Kidney capillary endothelial cell (primary cell): ENCODE data around the gene LSM6.

Experiments used
- DNase-seq: peaks from one replicate; pipeline ENCODE4 v3.0.0-alpha.2; 2018; ENCODE audit warnings: low spot score

LSM6 gene

DNA sequence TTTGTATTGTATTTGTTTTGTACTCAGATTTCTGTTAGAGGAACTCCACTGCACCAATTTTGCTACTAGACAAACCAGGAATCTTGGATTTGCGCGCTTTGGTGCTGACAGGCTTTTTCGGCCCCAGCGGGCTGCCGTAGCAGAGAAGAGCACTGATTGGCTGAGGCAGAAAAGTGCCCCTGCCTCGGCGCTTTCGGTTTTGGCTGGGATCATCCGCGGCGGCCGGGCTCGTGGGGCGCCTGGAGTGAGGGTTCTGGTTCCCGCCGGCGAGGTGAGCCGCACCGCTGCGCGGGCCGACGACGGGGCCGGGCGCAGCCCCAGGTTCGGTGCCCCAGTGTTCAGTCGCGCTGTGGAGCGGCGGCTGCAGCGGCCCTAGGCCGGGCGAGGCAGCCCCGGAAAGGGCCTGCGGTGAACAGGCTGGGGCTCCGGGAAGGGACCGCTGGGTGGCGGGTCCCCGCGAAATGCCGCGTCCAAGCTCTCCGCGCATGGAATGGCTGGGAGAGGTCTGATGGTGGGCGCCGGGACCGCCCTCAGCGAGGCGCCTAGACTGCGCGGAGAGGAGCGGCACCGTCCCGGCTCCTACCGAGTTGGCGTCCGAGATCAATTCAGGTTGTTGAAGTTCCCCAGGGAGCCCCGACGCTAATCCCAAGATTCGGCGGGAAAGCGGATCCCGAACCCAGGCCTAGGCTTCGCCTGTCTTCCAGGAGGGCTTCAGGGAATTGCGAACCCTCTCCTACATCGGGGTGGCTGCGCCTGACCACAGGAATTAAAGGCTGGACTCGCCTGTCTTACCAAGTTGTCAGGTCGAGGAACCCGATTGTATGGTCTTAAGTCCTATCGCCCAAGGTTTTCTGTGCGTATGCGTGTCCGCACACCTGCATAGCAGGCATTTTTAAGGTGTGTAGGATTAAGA, at the start of gene LSM6:
Gene LSM6 (plus strand): TSS at position 178 of the 913 bp plus-strand sequence. CDS start 7,204 bp downstream, outside the sequence.
- peak; percentile 88 for DNase-seq

DNA sequence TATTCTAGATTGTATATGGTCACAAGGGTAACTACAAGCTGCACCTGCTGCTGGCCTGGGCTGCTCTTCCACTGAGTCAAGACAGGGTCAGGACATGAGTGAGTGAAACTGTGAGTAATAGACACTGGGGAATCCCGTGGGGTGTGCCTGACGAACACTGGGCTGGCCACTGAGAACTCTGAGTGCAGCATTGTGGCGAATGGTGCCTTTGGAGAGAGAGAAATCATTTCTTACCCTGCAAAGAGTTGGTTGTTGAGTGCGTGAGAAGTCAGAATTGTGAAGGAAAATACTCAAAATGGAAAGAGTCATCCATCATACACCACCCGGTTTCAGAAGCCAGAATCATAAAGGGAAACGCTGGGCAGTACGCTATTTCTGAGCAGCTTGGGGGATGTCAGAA, 43.1 kb upstream of the LSM6 start:
- no peak for DNase-seq

DNA sequence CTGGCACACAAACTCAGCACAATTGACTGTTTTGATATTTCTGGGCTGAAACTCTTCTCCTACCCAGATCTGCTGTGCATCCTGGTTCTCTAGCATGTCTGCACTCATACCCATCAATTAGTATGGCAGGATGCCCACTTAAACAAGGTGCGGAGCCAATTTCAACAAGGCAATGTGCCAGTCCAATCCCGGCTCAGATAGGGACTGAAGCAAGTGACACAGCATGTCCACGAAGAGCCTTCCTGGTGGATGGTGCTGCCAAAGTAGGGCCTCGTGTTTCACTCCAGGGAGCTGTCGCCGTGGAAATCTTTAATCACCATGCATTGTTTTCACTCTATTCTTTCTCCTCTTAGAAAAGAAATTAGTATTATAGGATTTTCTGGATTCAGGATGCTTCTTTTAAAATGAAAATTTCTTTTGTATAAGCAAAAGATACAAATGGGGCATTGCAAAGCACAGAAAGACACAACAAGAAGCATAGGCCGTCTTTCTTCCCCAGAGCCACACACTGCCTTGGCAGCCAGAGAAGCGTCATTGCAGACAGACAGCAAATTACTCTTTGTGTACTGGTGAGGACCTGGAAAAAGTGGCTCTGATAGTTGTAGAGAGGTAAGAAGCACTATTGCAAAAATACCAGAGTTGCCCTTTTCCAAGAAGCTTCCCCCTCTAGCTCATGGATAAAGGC, 40.6 kb upstream of the LSM6 start:
- no peak for DNase-seq

DNA sequence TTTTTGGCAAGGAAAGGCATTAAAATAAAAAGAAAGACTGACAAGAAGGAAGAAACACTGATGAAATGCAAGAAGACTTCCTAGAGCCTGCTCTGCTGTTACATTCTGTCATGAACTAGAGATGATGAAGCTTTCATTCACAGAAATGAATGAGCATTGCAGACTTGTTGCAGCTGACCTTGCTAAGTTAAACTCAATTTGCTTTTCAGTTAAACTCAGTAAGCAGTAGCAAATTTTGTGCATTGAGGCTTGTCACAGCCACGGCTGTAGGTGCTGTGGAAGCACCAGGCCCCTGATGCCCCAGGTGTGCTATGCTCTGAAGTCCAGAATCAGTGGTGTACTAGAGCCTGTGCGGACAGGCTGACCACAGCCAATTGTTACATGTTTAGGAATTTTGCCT, 39.6 kb upstream of the LSM6 start:
- no peak for DNase-seq

DNA sequence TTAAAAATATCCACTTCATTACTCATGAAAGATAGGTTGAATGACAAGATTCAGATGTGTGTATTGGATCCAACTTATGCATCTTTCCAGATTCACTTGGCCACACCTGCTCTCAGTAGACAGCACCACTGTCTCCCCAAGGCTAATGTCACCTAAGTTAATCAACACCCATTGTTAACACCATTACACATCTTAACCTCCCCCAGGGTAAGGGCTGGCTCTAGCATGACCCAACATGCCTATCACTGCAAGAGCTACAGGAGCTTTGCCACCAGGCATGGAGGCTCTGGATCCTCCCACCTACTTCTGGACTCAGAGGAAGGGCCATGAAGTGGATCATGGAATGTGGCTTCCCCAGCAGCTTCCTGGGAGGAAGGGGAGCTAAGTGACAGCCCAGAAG, 32.8 kb upstream of the LSM6 start:
- no peak for DNase-seq

DNA sequence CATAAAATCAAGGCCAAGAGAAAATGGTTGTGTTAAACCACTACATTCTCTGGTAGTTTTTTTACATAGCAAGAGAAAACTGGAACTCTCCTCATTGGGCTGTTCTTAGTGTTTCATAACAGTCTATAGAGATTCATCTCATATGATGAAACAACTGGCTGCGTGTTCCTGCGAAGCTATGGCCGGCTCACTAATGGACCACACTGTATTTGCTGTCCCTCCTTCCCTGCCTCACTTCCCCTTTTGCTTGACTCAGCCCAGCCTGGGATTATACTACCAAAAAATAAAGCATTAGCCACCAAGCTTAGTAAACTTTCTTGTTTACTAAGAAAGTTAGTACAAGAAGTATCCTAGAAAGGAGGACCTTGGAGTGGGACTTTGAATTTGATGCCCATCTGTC, 31.6 kb upstream of the LSM6 start:
- DNase-seq: no peak

DNA sequence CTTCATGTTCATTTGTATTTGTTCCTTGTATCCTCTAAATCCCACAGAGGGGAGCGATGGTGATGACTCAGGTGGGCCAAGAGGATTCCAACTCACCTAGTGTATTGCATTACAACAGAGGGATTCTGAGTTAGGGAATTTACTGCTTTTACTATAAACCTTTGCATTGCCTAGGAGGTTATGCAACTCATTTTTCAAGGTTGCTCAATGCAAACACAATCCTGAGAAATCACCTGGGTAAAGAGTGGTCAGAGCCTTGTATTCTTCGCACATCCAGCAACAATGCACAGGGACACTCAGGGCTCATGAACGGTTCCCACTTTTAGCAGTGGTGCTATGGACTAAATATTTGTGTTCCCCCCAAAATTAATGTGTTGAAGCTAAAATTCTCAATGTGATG, 28.6 kb upstream of the LSM6 start:
- DNase-seq: no peak

DNA sequence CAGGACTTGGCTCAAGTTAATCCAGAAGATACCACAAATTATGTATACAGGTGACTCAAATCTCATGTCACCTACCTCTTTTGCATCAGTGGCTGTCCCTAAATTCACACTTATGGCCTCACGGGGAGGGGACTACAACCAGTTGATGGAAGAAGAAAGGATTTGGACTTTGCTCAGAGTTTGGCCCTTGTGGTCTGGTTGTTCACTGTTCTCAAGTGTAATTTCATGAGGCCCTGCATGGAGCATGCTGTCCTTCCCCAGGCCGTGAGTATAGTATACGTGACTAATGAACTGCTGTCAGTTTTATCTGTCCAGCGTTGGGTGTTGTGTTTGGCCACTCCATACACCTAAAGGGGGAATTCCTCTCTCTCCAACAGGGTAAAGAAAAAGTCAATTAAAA, 27.5 kb upstream of the LSM6 start:
- no peak for DNase-seq

DNA sequence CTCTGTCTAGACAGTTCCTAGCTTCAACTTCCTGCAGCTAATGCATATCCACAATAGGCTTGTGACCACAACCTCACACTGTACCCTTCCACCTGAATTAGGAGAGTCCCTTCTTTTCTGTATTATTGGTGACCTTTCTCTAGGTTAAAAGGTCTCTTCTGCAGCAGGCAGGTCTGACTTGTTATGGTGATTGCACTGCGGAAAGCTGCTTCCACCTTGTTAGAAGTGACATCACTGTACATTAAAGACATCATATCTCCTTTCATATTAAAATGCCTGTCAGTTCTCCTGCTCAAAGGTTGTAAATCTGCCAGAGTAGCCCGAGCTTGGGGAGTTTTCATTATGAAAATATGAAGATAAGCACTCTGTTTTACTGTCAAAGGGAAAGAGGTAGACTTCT, 21.5 kb upstream of the LSM6 start:
- DNase-seq: no peak

DNA sequence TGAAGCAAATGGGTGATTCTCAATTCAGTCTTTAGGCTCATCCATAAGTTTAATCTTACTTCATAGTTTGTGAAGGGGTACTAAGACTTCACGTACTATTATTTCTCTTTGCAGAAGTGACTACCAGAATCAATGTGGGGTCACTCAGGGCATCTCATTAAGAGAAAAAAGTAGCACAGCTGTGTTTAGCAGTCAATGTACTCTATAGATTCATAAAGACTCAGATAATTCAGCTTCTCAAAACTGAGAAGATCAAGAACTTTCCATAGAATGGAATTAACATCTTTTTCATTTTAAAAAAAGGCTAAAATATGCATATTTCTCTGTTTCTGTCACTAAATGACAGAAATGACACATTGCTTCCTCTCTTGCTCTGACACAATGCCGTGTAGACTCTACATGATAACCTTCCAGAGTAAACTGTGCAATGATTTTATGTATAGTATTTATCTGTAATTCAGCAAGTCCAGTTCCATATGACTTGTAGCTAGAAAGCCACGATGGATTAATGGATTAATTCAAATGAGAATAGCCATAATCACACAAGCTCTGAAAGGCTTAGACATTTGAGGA, 20.3 kb upstream of the LSM6 start:
- DNase-seq: no peak

DNA sequence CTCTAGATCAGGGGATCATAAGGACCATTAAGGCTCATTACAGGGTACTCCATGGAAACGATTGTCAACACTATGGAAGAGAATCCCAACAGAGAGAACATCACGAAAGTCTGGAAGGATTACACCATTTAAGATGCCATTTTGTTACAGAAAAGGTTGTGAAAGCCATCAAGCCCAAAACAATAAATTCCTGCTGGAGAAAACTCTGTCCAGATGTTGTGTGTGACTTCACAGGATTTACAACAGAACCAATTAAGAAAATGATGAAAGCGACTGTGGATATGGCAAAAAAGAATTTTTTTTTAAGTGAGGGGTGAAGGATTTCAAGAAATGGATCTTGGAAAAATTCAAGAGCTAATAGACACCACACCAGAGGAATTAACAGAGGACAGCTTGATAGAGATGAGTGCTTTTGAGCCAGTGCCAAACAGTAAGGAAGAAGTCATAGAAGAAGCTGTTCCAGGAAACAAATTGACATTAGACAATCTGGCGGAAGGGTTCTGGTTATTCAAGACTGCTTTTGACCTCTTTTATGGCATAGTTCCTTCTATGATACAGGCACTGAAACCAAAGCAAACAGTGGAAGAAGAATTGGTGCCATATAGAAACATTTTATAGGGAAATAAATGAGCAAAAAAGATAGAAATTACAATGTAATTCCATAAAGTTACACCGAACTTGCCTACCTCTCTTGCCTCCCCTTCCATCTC, 17.3 kb upstream of the LSM6 start:
- DNase-seq: no peak

DNA sequence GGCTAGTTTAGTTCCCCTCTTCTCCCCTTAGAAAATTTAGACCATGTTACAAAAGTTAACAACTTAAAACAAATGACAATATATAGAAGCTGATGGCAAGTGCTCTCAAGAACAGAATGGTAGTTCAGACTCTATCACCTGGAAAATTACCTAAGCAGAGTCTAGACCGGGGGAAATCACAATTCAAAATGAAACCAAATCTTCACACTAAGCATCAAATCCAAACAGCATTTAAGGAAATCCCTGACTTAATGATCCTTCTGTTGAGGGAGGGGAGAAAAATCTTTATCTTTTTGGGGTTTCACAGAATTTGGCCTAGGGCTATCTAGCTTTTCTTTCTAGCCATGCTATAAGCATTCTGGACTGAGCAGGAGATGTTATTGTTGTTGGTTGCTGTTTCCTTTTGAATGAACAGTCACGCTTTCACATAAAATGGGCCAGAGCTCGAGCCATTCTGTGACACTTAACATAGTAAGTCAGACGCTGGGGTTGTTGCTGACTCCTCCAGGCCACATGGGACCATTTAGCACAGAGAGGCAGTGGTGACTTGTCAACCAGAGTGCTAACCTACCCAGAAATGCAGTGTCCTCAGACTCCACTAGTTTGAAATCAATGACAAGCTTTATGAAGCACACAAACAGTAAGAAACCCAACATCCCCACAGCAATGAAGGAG, 16.0 kb upstream of the LSM6 start:
- DNase-seq: no peak

DNA sequence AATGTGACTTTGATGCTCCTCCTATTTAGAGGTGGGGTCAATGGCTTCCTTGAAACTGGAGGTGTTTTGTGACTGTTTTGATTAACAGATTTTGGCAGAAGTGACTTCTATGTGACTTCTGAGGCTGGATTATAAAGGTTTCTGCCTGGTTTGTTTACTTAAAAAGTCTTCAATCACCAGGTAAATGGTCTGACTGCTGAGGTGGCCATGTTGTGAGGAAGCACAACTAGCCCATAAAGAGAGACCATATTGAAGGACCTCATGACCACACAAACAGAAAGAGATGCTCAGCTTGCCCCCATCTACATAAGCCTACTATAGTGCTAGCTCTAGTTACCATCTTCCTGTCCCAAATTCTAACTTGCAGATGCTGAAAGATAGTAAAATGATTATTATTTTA, 14.3 kb upstream of the LSM6 start:
- DNase-seq: no peak

DNA sequence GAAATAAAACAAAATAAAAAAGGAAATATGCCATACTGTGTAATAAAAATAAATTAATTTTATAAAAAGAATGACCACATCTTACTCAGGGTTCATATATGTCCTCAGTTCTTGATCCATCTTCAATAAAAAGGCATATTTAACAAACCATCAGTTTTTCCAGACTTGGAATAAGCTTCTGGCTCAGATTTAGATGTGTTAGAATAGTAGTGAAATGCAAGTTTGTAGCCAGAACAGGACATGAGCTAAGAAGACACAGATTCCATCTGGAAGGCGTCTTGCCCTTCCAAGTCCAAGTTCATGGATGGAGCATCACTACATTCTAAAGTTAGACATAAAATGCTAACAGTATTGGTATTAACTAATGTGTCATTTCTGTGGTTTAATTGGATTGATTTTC, 10.3 kb upstream of the LSM6 start:
- DNase-seq: no peak

DNA sequence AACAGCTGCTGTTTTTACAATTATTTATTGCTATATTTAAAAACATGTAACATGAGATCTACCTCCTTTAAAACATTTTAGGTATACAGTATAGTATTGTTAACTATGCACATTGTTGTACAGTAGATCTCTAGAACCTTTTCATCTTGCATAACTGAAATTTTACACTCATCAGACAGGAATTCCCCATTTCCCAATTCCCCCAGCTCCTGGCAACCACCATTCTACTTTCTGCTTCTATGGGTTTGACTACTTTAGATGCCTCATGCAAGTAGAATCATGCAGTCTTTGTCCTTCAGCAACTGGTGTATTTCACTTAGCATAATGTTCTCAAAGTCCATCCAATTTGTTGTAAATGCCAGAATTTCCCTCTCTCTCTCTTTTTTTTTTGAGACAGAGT, 9.7 kb upstream of the LSM6 start:
- DNase-seq: no peak

DNA sequence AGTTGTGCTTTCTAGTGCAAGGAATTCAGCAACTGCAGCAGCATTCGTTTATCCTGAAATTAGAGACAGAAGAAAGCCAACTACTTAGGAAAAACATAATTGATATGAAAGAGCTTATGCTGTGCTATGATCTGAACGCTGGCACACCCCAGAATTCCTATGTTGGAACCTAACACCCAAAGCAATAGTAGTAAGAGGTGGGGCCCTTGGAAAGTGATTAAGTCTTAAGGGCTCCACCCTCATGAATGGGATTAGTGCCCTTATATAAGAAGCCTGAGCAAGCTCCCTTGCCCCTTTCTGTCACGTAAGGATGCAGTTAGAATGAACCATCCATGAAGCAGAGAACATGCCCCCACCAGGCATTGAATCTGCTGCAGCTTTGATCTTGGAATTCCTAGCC, 5.4 kb upstream of the LSM6 start:
- no peak for DNase-seq

DNA sequence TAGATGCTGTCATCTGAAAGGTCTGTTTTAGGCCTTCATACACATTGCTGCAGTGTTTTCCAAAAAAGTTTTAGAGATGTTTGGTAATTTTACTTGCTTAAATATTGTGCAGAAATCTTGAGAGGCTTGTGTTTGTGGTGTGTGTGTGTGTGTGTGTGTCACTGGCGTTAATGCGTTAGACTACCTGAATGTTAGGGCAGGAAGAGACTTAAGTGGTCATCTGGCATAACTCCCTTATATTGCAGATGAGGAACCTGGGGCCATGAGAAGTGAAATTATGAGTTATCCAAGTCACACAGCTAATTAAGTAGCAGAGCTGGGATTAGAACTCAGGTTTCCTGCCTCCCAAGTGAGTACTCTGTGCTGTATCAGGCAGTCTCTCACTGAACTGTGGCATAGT, 1.4 kb downstream of the LSM6 start:
- DNase-seq: no peak

DNA sequence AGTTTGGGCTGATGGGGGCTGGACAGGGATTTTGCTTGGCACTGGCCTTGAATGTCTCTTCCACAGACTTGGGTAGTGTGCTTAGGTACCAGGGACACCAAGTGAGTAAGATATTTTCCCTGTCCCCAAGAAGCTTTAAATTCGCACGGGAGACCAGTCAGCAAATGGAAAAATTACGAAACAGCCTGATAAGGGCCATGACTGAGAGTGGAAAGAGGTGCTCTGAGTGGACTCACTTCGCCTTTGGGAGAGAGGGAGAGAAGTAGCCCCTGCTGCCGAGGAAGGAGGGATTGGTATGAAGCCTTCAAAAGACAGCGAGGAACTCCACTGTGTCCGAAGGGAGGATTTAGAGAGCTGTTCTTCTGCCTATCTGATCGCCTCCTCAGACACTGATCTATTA, 2.6 kb downstream of the LSM6 start:
- DNase-seq: no peak

DNA sequence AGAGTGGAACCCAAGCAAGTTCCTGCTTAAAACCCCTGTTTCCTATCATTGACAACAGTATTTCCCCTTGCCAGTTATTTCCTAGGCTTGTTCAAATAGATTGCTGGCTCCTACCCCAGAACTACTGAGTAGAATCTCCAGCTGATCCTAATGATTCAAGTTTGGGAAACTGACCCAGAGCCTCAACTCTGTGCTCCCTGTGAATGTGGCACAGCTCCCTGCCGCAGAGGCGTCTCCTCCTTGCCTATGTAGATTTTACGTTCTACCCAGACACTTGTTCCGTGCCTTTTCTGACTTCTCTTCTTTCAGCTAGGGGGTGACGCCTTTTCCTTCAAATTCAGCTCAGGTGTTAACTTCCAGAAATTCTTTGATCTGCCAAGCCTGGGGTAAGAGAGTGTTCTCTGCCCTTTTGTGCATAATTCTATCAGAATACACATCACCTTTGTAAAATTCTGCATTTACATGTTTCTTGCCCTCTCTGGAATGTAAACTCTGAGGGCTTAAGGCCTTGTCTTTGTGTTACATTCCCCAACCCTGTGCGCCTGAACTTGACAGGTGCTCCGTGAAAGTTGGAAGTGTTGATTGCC, 4.4 kb downstream of the LSM6 start:
- DNase-seq: no peak

DNA sequence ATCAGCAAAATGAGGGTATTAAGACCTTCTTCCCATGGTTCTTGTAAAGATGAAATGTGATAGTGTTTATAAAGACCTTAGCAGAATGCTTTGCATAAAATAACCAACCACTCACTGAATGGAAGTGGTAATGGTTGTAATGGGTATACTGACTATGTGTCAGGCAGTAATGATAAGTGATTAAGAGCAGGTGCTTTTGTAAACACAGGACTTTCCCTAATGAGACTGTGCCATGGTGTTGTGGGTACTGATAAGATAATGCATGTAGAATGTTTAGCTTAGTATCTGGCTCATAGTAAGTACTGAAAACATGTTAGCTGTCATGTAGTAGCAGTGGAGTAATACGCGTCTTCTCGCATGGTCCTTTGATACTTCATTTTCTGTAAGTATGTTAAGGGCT, 6.9 kb downstream of the LSM6 start:
- no peak for DNase-seq

DNA sequence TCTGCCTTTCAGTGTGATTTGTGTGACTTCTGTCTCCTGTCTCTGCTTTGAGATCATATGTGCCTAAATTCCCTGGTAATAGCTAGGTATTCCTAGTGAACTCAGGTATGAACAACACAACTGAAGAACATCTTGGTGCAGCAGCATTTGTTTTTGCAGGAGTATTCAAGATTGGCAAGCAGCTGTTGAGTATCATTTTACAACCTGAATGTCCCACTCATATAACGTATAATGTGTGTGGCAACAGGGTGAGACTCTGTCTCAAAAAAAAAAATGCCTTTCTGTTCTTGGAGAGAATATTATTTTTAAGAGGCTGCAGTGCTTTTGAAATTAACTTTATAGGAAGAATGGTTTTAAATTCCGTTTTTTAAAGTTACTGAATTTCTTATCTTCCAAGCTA, 7.7 kb downstream of the LSM6 start:
- DNase-seq: no peak

DNA sequence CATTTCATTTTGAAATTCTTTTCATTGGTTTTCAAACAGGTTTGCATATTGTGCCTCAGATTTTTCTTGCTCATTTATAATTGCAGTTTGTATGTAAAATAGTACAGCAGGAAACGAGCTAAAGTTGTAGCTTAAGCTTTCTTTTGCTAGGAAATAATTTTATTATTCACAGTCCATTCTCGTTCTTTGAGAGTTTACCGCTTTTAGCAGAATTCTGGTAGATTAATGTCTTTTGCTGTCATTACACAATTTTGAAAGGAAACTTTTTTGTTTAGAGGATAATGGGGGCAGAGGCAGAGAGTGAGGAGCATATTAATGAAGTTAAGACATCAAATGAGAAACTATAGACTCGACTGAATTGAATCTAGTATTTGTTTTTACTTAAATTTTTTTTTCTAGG, 10.5 kb downstream of the LSM6 start:
- no peak for DNase-seq
